Suprapubic skin (tissue), 4 donors: ENCODE data around the gene RPL7A. TPM values are rescaled to one million over a fixed set of nuclear protein-coding genes. Genes with fewer than 3 reads are reported as not detected.

ENCODE experiments used
- DNase-seq, 2 donors: peaks; one replicate each; pipeline ENCODE4 v3.0.0-alpha.2; 2019; ENCODE audit warnings: low spot score in 2 of 2
- H3K27ac ChIP-seq: fragments of 200-600 bp; sonication (generic); one replicate; pipeline ENCODE4 v1.5.1; 2019
- H3K27me3 ChIP-seq: fragments of 200-600 bp; sonication (generic); one replicate; pipeline ENCODE4 v1.5.1; 2019
- H3K36me3 ChIP-seq: fragments of 200-600 bp; sonication (generic); one replicate; pipeline ENCODE4 v1.5.1; 2019
- H3K4me1 ChIP-seq: fragments of 200-600 bp; sonication (generic); one replicate; pipeline ENCODE4 v1.5.1; 2019
- H3K4me3 ChIP-seq: fragments of 200-600 bp; sonication (generic); one replicate; pipeline ENCODE4 v1.5.1; 2019; ENCODE audit warnings: mild to moderate bottlenecking
- H3K9me3 ChIP-seq: fragments of 200-600 bp; sonication (generic); one replicate; pipeline ENCODE4 v1.5.1; 2019
- CTCF ChIP-seq, 2 donors: fragments of 200-600 bp in 1 of 2; fragments of 450-650 bp in 1 of 2; sonication (generic) in 1 of 2; IDR thresholded peaks; one replicate each; pipeline ENCODE4 v1.5.1; 2016 to 2019; ENCODE audit warnings: antibody characterized with exemption in 2 of 2, mild to moderate bottlenecking in 1 of 2, moderate library complexity in 1 of 2
- EP300 ChIP-seq: sonication (generic); formaldehyde crosslinking; IDR thresholded peaks from one replicate; pipeline ENCODE4 v1.6.1; 2017; ENCODE audit warnings: antibody characterized with exemption
- POLR2A ChIP-seq, 2 donors: fragments of 450-650 bp; IDR thresholded peaks; one replicate each; pipeline ENCODE4 v1.6.1; 2017; ENCODE audit warnings: antibody characterized with exemption in 2 of 2, mild to moderate bottlenecking in 2 of 2, moderate library complexity in 2 of 2
- POLR2AphosphoS5 ChIP-seq, 3 donors: sonication (generic); formaldehyde crosslinking; IDR thresholded peaks; one replicate each; pipeline ENCODE4 v1.6.1; 2017; ENCODE audit warnings: antibody characterized with exemption in 3 of 3
- WGBS: methylation state at CpG from one replicate; pipeline ENCODE4 v1.1.5; 2018; 5-methylcytosine and 5-hydroxymethylcytosine counted together
- total RNA-seq, 4 donors: library from RNA; depleted of rRNA; stranded (reverse); fragments of >200 nt; gene quantifications; one replicate each; pipeline ENCODE4 v1.1.0, GENCODE V29; 2016

The RPL7A gene
- total RNA-seq, 4 donors from 2014 or later = 1,468 to 3,048 (median 2,531) TPM

GRCh38 chr9:133349965-133350616 is 2.1 kb downstream of the RPL7A start:
- H3K4me1 ChIP-seq = peaks cover 50% of the 10 kb centered on the region
- H3K4me3 ChIP-seq = no peak overlapping the region
- 78% methylated on average over 15 of the region's 15 CpGs for WGBS

GRCh38 chr9:133351526-133351907 is 3.5 kb downstream of the RPL7A start:
- DNase-seq = no peak
- 73% methylated on average over 3 of the region's 3 CpGs for WGBS
- TF ChIP-seq POLR2AphosphoS5 (IDR thresholded peaks at IDR 0.05) (no peak), EP300 (no peak), CTCF (IDR thresholded peaks at IDR 0.05) (no peak), POLR2A (IDR thresholded peaks at IDR 0.05) (no peak)
- no peak overlapping the region for H3K27ac ChIP-seq
- H3K36me3 ChIP-seq = peaks cover 47% of the 10 kb centered on the region
- peaks cover 49% of the 10 kb centered on the region for H3K4me1 ChIP-seq
- no peaks in the 10 kb centered on the region for H3K27me3 ChIP-seq
- no peaks in the 10 kb centered on the region for H3K9me3 ChIP-seq
- H3K4me3 ChIP-seq = no peak overlapping the region

More at GRCh38 chr9:133349965-133350616, 2.1 kb downstream of the RPL7A start:
- no peak for DNase-seq
- H3K27me3 ChIP-seq = no peaks in the 10 kb centered on the region
- no peaks in the 10 kb centered on the region for H3K9me3 ChIP-seq
- H3K36me3 ChIP-seq = peaks cover 53% of the 10 kb centered on the region
- TF ChIP-seq POLR2A (IDR thresholded peaks at IDR 0.05) (no peak), EP300 (no peak), POLR2AphosphoS5 (IDR thresholded peaks at IDR 0.05) (no peak), CTCF (IDR thresholded peaks at IDR 0.05) (no peak)
- no peak overlapping the region for H3K27ac ChIP-seq

- Histone ChIP-seq H3K27ac (no peak overlapping the region), H3K36me3 (peaks cover 47% of the 10 kb centered on the region), H3K27me3 (no peaks in the 10 kb centered on the region), H3K4me1 (peaks cover 47% of the 10 kb centered on the region), H3K4me3 (no peak overlapping the region), H3K9me3 (no peaks in the 10 kb centered on the region)
- DNase-seq = no peak
- 82% methylated on average over 14 of the region's 14 CpGs for WGBS
- peak in 1 of 2 donors; percentile 17 for TF ChIP-seq CTCF (IDR thresholded peaks at IDR 0.05)
- TF ChIP-seq EP300 = no peak
Observed at GRCh38 chr9:133351908-133352634, 4.1 kb downstream of the RPL7A start.

- no peak for TF ChIP-seq EP300
- no peak for TF ChIP-seq CTCF (IDR thresholded peaks at IDR 0.05)
- TF ChIP-seq POLR2A (IDR thresholded peaks at IDR 0.05) = no peak
- TF ChIP-seq POLR2AphosphoS5 (IDR thresholded peaks at IDR 0.05) = no peak
- Histone ChIP-seq H3K4me3 (no peak overlapping the region), H3K4me1 (peaks cover 51% of the 10 kb centered on the region), H3K36me3 (peaks cover 47% of the 10 kb centered on the region), H3K9me3 (no peaks in the 10 kb centered on the region), H3K27ac (no peak overlapping the region), H3K27me3 (no peaks in the 10 kb centered on the region)
- WGBS = 71% methylated on average over 8 of the region's 8 CpGs
- no peak for DNase-seq
Observed at GRCh38 chr9:133352635-133353340, 4.8 kb downstream of the RPL7A start.

GRCh38 chr9:133353548-133353947 is 5.5 kb downstream of the RPL7A start:
- WGBS = 75% methylated on average over 5 of the region's 5 CpGs
- Histone ChIP-seq H3K4me3 (no peak overlapping the region), H3K36me3 (peaks cover 47% of the 10 kb centered on the region), H3K27me3 (no peaks in the 10 kb centered on the region), H3K9me3 (no peaks in the 10 kb centered on the region), H3K27ac (no peak overlapping the region), H3K4me1 (peaks cover 54% of the 10 kb centered on the region)
- DNase-seq = no peak
- TF ChIP-seq POLR2A (IDR thresholded peaks at IDR 0.05) = no peak
- no peak for TF ChIP-seq CTCF (IDR thresholded peaks at IDR 0.05)
